ENCODE results near the gene ALG11. TPM values are rescaled to one million over a fixed set of nuclear protein-coding genes. Genes with fewer than 3 reads are reported as not detected.

The ALG11 gene
- total RNA-seq, 1 donor from 2014 or later: 65.7 TPM

DNA sequence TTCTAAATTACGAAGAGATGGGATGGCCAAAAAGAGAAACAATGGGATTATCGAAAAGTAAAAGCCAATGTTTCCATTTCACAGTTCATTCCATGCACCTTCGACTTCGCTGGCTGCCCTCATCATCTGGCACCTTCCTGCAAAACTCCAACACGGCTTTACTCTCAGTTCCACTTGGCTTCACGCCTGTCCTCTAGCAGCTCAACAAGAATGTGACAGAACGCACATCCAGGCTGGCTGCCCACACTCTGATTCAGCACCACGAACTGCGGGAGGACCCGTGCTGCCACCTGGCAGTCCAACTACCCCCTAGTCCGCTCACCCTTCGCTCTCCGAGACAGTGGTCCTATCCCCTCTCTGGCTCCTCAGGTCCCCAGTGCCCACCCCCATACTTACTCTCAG, 12.7 kb upstream of the ALG11 start:
- no peaks in the 10 kb centered on the region for H3K27me3 Mint-ChIP-seq (ENCODE audit: low read depth)
- no peaks in the 10 kb centered on the region for H3K36me3 Mint-ChIP-seq
- peak overlapping the region; percentile 3 for H3K4me3 Mint-ChIP-seq
- H3K9me3 Mint-ChIP-seq: no peaks in the 10 kb centered on the region
- H3K4me1 Mint-ChIP-seq: peaks cover 75% of the 10 kb centered on the region
- no peak for DNase-seq (ENCODE audit: low spot score in 2 of 2, unreplicated experiment in 2 of 2)
- TF ChIP-seq, protein P1, sequence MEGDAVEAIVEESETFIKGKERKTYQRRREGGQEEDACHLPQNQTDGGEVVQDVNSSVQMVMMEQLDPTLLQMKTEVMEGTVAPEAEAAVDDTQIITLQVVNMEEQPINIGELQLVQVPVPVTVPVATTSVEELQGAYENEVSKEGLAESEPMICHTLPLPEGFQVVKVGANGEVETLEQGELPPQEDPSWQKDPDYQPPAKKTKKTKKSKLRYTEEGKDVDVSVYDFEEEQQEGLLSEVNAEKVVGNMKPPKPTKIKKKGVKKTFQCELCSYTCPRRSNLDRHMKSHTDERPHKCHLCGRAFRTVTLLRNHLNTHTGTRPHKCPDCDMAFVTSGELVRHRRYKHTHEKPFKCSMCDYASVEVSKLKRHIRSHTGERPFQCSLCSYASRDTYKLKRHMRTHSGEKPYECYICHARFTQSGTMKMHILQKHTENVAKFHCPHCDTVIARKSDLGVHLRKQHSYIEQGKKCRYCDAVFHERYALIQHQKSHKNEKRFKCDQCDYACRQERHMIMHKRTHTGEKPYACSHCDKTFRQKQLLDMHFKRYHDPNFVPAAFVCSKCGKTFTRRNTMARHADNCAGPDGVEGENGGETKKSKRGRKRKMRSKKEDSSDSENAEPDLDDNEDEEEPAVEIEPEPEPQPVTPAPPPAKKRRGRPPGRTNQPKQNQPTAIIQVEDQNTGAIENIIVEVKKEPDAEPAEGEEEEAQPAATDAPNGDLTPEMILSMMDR (IDR thresholded peaks at IDR 0.05; ENCODE audit: unreplicated experiment): no peak
- H3K27ac Mint-ChIP-seq: peak overlapping the region; percentile 91

- Mint-ChIP-seq H3K4me1 (peaks cover 75% of the 10 kb centered on the region), H3K36me3 (no peaks in the 10 kb centered on the region), H3K27ac (peak overlapping the region; percentile 91), H3K27me3 (ENCODE audit: low read depth) (no peaks in the 10 kb centered on the region), H3K9me3 (no peaks in the 10 kb centered on the region), H3K4me3 (peak overlapping the region; percentile 3)
- TF ChIP-seq, protein P1 (IDR thresholded peaks at IDR 0.05; ENCODE audit: unreplicated experiment): no peak
- no peak for DNase-seq (ENCODE audit: low spot score in 2 of 2, unreplicated experiment in 2 of 2)
These were observed 12.3 kb upstream of the ALG11 start for GRCh38 chr13:51999921-52000320.

DNA sequence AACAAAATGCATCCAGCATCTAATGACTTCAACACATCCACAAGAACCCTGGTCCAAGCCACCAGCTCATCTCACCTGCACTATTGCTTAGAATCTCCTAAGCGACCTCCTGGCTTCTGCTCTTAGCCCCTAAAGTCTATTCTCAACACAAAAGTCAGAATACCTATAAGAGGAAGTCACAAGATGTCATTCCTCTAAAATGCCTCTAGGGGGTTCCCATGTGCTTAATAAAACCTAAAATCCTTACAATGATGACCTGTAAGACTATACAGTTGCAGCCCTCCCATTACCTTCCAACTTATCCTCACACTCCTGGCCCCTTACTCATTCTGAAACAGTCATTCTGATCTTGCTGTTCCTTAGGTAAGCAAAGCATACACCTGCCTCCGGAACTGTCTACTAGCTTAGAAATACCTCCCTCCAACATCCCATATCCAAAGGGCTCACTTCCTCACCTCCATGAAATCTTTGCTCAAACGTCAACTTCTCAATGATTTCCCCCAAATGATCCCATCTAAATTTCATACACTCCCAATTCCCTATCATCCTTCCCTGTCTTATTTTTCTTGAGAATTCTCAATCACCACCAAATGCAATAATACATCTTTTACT, 11.0 kb upstream of the ALG11 start:
- Mint-ChIP-seq H3K4me3 (no peak overlapping the region), H3K27me3 (ENCODE audit: low read depth) (no peaks in the 10 kb centered on the region), H3K27ac (peak overlapping the region; percentile 76), H3K36me3 (peaks cover 3% of the 10 kb centered on the region), H3K4me1 (peaks cover 70% of the 10 kb centered on the region), H3K9me3 (no peaks in the 10 kb centered on the region)
- TF ChIP-seq, protein P1 (IDR thresholded peaks at IDR 0.05; ENCODE audit: unreplicated experiment): peak; percentile 66
- no peak for DNase-seq (ENCODE audit: low spot score in 2 of 2, unreplicated experiment in 2 of 2)

DNA sequence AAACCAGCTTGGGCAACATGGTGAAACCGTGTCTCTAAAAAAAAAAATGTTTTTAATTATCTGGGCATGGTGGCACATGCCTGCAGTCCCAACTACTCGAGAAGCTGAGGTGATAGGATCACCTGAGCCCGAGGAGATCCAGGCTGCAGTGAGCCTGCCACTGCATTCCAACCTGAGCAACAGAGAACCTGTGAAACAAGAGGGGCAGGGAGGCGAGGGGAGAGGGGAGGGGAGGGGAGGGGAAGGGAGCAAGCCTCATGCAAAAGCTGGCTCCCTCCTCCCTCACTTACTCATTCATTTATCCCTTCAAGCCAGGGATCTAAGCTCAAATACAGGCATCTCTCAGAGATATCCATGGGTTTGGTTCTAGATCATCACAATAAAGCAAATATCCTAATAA, 9.8 kb upstream of the ALG11 start:
- DNase-seq (ENCODE audit: low spot score in 2 of 2, unreplicated experiment in 2 of 2): no peak
- Mint-ChIP-seq H3K36me3 (peaks cover 5% of the 10 kb centered on the region), H3K27ac (no peak overlapping the region), H3K4me1 (peaks cover 61% of the 10 kb centered on the region), H3K9me3 (no peaks in the 10 kb centered on the region), H3K4me3 (no peak overlapping the region), H3K27me3 (ENCODE audit: low read depth) (no peaks in the 10 kb centered on the region)
- TF ChIP-seq, protein P1 (IDR thresholded peaks at IDR 0.05; ENCODE audit: unreplicated experiment): no peak

DNA sequence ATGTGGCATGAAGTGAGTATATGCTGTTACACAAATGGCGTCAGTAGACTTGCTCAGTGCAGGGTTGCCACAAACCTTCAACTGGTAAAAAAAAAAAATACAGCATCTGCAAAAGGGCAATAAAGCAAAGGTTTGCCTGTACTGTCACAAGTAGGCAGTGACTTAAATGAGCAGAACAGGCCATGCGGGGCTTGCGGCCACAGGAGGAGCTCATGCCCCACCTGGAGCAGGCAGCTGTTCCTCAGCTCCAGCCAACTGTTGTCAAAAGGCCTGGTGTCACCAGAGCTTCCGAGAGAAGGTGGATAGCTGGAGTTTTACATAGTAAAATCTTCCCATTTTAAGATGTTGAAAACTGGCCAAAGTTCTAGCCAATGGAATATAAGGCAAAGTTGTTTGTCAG, 8.7 kb upstream of the ALG11 start:
- H3K36me3 Mint-ChIP-seq: peaks cover 11% of the 10 kb centered on the region
- no peak for DNase-seq (ENCODE audit: low spot score in 2 of 2, unreplicated experiment in 2 of 2)
- no peaks in the 10 kb centered on the region for H3K27me3 Mint-ChIP-seq (ENCODE audit: low read depth)
- H3K9me3 Mint-ChIP-seq: no peaks in the 10 kb centered on the region
- peaks cover 58% of the 10 kb centered on the region for H3K4me1 Mint-ChIP-seq
- TF ChIP-seq, protein P1 (IDR thresholded peaks at IDR 0.05; ENCODE audit: unreplicated experiment): no peak
- peak overlapping the region; percentile 84 for H3K27ac Mint-ChIP-seq
- H3K4me3 Mint-ChIP-seq: no peak overlapping the region

Data from mesothelial cell of epicardium (in vitro differentiated cells).